Measurements from ENCODE around the gene SH3BP4. TPM values are rescaled to one million over a fixed set of nuclear protein-coding genes. Genes with fewer than 3 reads are reported as not detected.

Gene SH3BP4
- total and polyA plus RNA-seq, 2 of the 13 experiments (the other 11 are each of a cell fraction or from before 2014, with no cell fraction given) = 34.6 to 99.1 TPM

- TF ChIP-seq ZNF281 (CRISPR knock-in tag; IDR thresholded peaks at IDR 0.05; ENCODE audit: borderline replicate concordance) (peak; percentile 16; the same call in 1 of the 2 replicates), ZNF468 (CRISPR knock-in tag; IDR thresholded peaks at IDR 0.05) (no peak), ZNF737 (CRISPR knock-in tag; IDR thresholded peaks at IDR 0.05; ENCODE audit: borderline replicate concordance) (no peak), FOXC1 (CRISPR knock-in tag; IDR thresholded peaks at IDR 0.05; ENCODE audit: borderline replicate concordance) (no peak), MLXIP (CRISPR knock-in tag; IDR thresholded peaks at IDR 0.05; ENCODE audit: borderline replicate concordance) (no peak), CBX1 (IDR thresholded peaks at IDR 0.05; ENCODE audit: low read depth) (no peak), TMF1 (CRISPR knock-in tag; IDR thresholded peaks at IDR 0.05; ENCODE audit: low read depth) (no peak), SMARCE1 (IDR thresholded peaks at IDR 0.05; ENCODE audit: borderline replicate concordance) (no peak), ZNF292 (CRISPR knock-in tag; IDR thresholded peaks at IDR 0.05; ENCODE audit: borderline replicate concordance, low read depth) (peak; percentile 91; the same call in 1 of the 2 replicates), ZNF703 (CRISPR knock-in tag; IDR thresholded peaks at IDR 0.05; ENCODE audit: borderline replicate concordance) (no peak), STAT5B (CRISPR knock-in tag; IDR thresholded peaks at IDR 0.05) (no peak), ZMYM3 (CRISPR knock-in tag; IDR thresholded peaks at IDR 0.05) (peak; percentile 69), ZNF296 (CRISPR knock-in tag; conservative IDR thresholded peaks at IDR 0.05) (peak; percentile 18; the same call in 1 of the 2 replicates), ZNF713 (CRISPR knock-in tag; IDR thresholded peaks at IDR 0.05) (no peak), SNAPC2 (CRISPR knock-in tag; IDR thresholded peaks at IDR 0.05) (peak; percentile 52; the same call in 1 of the 2 replicates), AGO2 (optimal IDR thresholded peaks at IDR 0.05; ENCODE audit: low read depth, low read length) (no peak), ZFP90 (CRISPR knock-in tag; IDR thresholded peaks at IDR 0.05; ENCODE audit: borderline replicate concordance) (no peak), ZNF770 (CRISPR knock-in tag; IDR thresholded peaks at IDR 0.05) (no peak), ZNF788 (CRISPR knock-in tag; IDR thresholded peaks at IDR 0.05; ENCODE audit: borderline replicate concordance) (no peak), KDM6A (CRISPR knock-in tag; IDR thresholded peaks at IDR 0.05; ENCODE audit: low read depth) (no peak), EED (CRISPR knock-in tag; IDR thresholded peaks at IDR 0.05) (no peak), MED8 (CRISPR knock-in tag; IDR thresholded peaks at IDR 0.05; ENCODE audit: insufficient replicate concordance) (no peak)
These were observed 46.8 kb downstream of the SH3BP4 start (continued) for GRCh38 chr2:234998404-234999211.

Measured in HepG2 (cell line).